HCT116 (cell line): ENCODE results near the gene CYB5D1. TPM values are rescaled to one million over a fixed set of nuclear protein-coding genes. Genes with fewer than 3 reads are reported as not detected.

Experiments used
- ATAC-seq: fragments of 200-7000 bp; cut with Tn5 transposase; 2 replicates; pipeline ENCODE4 v1.9.1; 2020; ENCODE audit warnings: mild to moderate bottlenecking, moderate library complexity
- BruUV-seq: library from RNA; stranded (reverse); fragments of 400-500 nt; replicated peaks from 2 replicates; lab custom pipeline; 2021; lab: Mats Ljungman, UMichigan
- CTCF ChIA-PET: fragments of 300-600 bp; sonication (Branson Sonifier 250); formaldehyde crosslinking; loops from one replicate; lab custom pipeline; 2021; ENCODE audit warnings: antibody characterized with exemption; lab: Charles Lee
- POLR2A ChIA-PET: fragments of 300-600, 350-600 bp; sonication (Branson Sonifier 250); formaldehyde crosslinking; loops from one replicate; lab custom pipeline; 2021; ENCODE audit warnings: antibody characterized with exemption; lab: Charles Lee
- RAD21 ChIA-PET, 2 experiments: fragments of 300-600 bp; sonication (Branson Sonifier 250); formaldehyde crosslinking; loops; one replicate each; lab custom pipeline; 2023; ENCODE audit warnings: low total read pairs in 2 of 2; ENCODE audit not compliant: uncharacterized antibody in 2 of 2, unreplicated experiment in 2 of 2, low non-redundant PET in 1 of 2; lab: Charles Lee
- DNase-seq: peaks from one replicate; pipeline ENCODE4 v3.0.0-alpha.2; 2010; ENCODE audit warnings: low read depth, low spot score
- H2AFZ ChIP-seq: fragments of 200-600 bp; shearing (Covaris generic), sonication (generic); 2 replicates; pipeline ENCODE4 v1.6.1; 2017; ENCODE audit warnings: low read depth, mixed run types, mixed read lengths, antibody characterized with exemption, low read length; ENCODE audit not compliant: poor library complexity, severe bottlenecking
- H3K27ac ChIP-seq: 2 replicates; pipeline ENCODE4 v1.5.1; 2012; ENCODE audit warnings: low read depth, low read length
- H3K27me3 ChIP-seq: fragments of 200-600 bp; sonication (generic); 2 replicates; pipeline ENCODE4 v1.6.1; 2016; ENCODE audit warnings: mixed run types, low read length, mixed read lengths; ENCODE audit not compliant: insufficient read depth
- H3K36me3 ChIP-seq, 2 experiments: fragments of 200-500 bp in 1 of 2; fragments of 200-600 bp in 1 of 2; sonication (Bioruptor generic) in 1 of 2; sonication (generic) in 1 of 2; 2 replicates each; pipeline versions ENCODE4 v1.5.1 to v1.6.1; 2014 to 2016; ENCODE audit warnings: low read length in 2 of 2, inconsistent platforms in 1 of 2, mixed read lengths in 1 of 2, mixed run types in 1 of 2; ENCODE audit not compliant: insufficient read depth in 2 of 2, control insufficient read depth in 1 of 2
- H3K4me1 ChIP-seq, 2 experiments: fragments of 200-600 bp in 1 of 2; sonication (generic) in 1 of 2; 2 replicates each; pipeline versions ENCODE4 v1.5.1 to v1.6.1; 2012 to 2017; ENCODE audit warnings: low read length in 2 of 2, inconsistent platforms in 1 of 2, mild to moderate bottlenecking in 1 of 2, mixed read lengths in 1 of 2, mixed run types in 1 of 2, moderate library complexity in 1 of 2; ENCODE audit not compliant: insufficient read depth in 2 of 2, control insufficient read depth in 1 of 2
- H3K4me2 ChIP-seq: fragments of 200-600 bp; sonication (generic); 2 replicates; pipeline ENCODE4 v1.6.1; 2017; ENCODE audit warnings: mixed run types, low read length, mixed read lengths
- H3K4me3 ChIP-seq, 2 experiments: fragments of 200-600 bp in 1 of 2; sonication (generic) in 1 of 2; replicated peaks in 1 of 2; 2 replicates each; pipeline ENCODE4 v1.5.1; 2011 to 2016; ENCODE audit warnings: low read length in 2 of 2, control low read depth in 1 of 2, low read depth in 1 of 2, mild to moderate bottlenecking in 1 of 2, mixed read lengths in 1 of 2, mixed run types in 1 of 2
- H3K79me2 ChIP-seq: fragments of 200-600 bp; sonication (generic); 2 replicates; pipeline ENCODE4 v1.6.1; 2017; ENCODE audit warnings: mild to moderate bottlenecking, mixed run types, low read length, moderate library complexity, mixed read lengths; ENCODE audit not compliant: insufficient read depth
- H3K9ac ChIP-seq: fragments of 200-600 bp; sonication (generic); 2 replicates; pipeline ENCODE4 v1.6.1; 2016; ENCODE audit warnings: low read length, mixed read lengths
- H3K9me2 ChIP-seq: fragments of 200-600 bp; sonication (generic), shearing (Covaris generic); 2 replicates; pipeline ENCODE4 v1.6.1; 2017; ENCODE audit warnings: mixed run types, mild to moderate bottlenecking, moderate library complexity; ENCODE audit not compliant: insufficient read depth
- H3K9me3 ChIP-seq, 2 experiments: fragments of 200-500 bp in 1 of 2; fragments of 200-600 bp in 1 of 2; sonication (Bioruptor generic) in 1 of 2; sonication (generic) in 1 of 2; 2 replicates each; pipeline ENCODE4 v1.6.1; 2014 to 2017; ENCODE audit warnings: low read length in 2 of 2, mixed read lengths in 2 of 2, inconsistent platforms in 1 of 2, low read depth in 1 of 2, mild to moderate bottlenecking in 1 of 2, mixed run types in 1 of 2, moderate library complexity in 1 of 2; ENCODE audit not compliant: control insufficient read depth in 1 of 2, insufficient read depth in 1 of 2
- H4K20me1 ChIP-seq: fragments of 200-600 bp; sonication (generic), shearing (Covaris generic); 2 replicates; pipeline ENCODE4 v1.6.1; 2017; ENCODE audit warnings: mixed run types, mild to moderate bottlenecking, moderate library complexity; ENCODE audit not compliant: insufficient read depth
- ATF3 ChIP-seq: IDR thresholded peaks from 2 replicates; pipeline ENCODE4 v1.6.1; 2012
- CBX3 ChIP-seq: IDR thresholded peaks from 2 replicates; pipeline ENCODE4 v1.6.1; 2012; ENCODE audit warnings: low read depth
- CEBPB ChIP-seq: IDR thresholded peaks from 2 replicates; pipeline ENCODE4 v1.6.1; 2012; ENCODE audit warnings: low read depth
- EGR1 ChIP-seq: IDR thresholded peaks from 2 replicates; pipeline ENCODE4 v1.6.1; 2012; ENCODE audit warnings: low read depth
- EZH2phosphoT487 ChIP-seq: fragments of 200-600 bp; IDR thresholded peaks from 2 replicates; pipeline ENCODE4 v1.6.1; 2018; ENCODE audit warnings: antibody characterized with exemption, borderline replicate concordance
- FOSL1 ChIP-seq: IDR thresholded peaks from 2 replicates; pipeline ENCODE4 v1.6.1; 2012; ENCODE audit warnings: low read depth
- JUND ChIP-seq: IDR thresholded peaks from 2 replicates; pipeline ENCODE4 v1.6.1; 2012
- MAX ChIP-seq: IDR thresholded peaks from 2 replicates; pipeline ENCODE4 v1.6.1; 2012
- POLR2AphosphoS5 ChIP-seq: IDR thresholded peaks from 2 replicates; pipeline ENCODE4 v1.6.1; 2011; ENCODE audit warnings: mild to moderate bottlenecking, low read depth, low read length, moderate library complexity
- RAD21 ChIP-seq: IDR thresholded peaks from 2 replicates; pipeline ENCODE4 v1.6.1; 2012; ENCODE audit warnings: low read depth, mild to moderate bottlenecking
- REST ChIP-seq: IDR thresholded peaks from 2 replicates; pipeline ENCODE4 v1.6.1; 2012; ENCODE audit warnings: low read depth
- SIN3A ChIP-seq: IDR thresholded peaks from 2 replicates; pipeline ENCODE4 v1.6.1; 2012; ENCODE audit warnings: low read depth
- SP1 ChIP-seq: IDR thresholded peaks from 2 replicates; pipeline ENCODE4 v1.6.1; 2012; ENCODE audit warnings: low read depth
- ZBTB33 ChIP-seq: IDR thresholded peaks from 2 replicates; pipeline ENCODE4 v1.6.1; 2011; ENCODE audit warnings: mild to moderate bottlenecking, low read length, moderate library complexity; ENCODE audit not compliant: insufficient replicate concordance; ENCODE audit errors: extremely low read depth
- ZFX ChIP-seq: fragments of 450-650 bp; IDR thresholded peaks from 2 replicates; pipeline ENCODE4 v1.6.1; 2017
- ZNF274 ChIP-seq: fragments of 200-500 bp; sonication (Bioruptor generic); IDR thresholded peaks from 2 replicates; pipeline ENCODE4 v1.6.1; 2014; ENCODE audit warnings: mild to moderate bottlenecking, low read depth, low read length, inconsistent platforms
- intact Hi-C: fragments of 100-400 bp; cut with micrococcal nuclease; formaldehyde crosslinking; loops from 2 replicates; pipeline ENCODE4 v1.10.0; 2022
- total RNA-seq: library from RNA; stranded (reverse); gene quantifications from one replicate; pipeline ENCODE4 v1.2.1, GENCODE V29; 2021; ENCODE audit not compliant: unreplicated experiment

The CYB5D1 gene
- total RNA-seq, 1 experiment from 2014 or later = 21.5 TPM

- peak; percentile 94 for TF ChIP-seq SP1
- no peak for TF ChIP-seq CEBPB
- TF ChIP-seq MAX = peak; percentile 87
- peak; percentile 81 for TF ChIP-seq ZFX
- no peak for TF ChIP-seq ATF3
- no peak; the same call in 1 of the 2 replicates for TF ChIP-seq POLR2AphosphoS5
- no peak for TF ChIP-seq ZNF274
These were observed at the start of gene CYB5D1 (continued) for GRCh38 chr17:7857713-7858521.

GRCh38 chr17:7809086-7809790 lies 48.6 kb upstream of the CYB5D1 start:
- Histone ChIP-seq H3K4me1 (peaks cover 4 to 17% of the 10 kb centered on the region in 2 experiments), H3K9ac (no peak overlapping the region; the same call in 1 of the 2 replicates), H3K4me2 (peak overlapping the region; percentile 54), H3K27me3 (no peaks in the 10 kb centered on the region), H3K9me3 (no peaks in the 10 kb centered on the region), H2AFZ (no peak overlapping the region), H3K79me2 (no peaks in the 10 kb centered on the region), H3K36me3 (no peaks in the 10 kb centered on the region), H4K20me1 (no peaks in the 10 kb centered on the region), H3K9me2 (no peaks in the 10 kb centered on the region), H3K4me3 (peak overlapping the region in 1 of 2 experiments; percentile 24; a peak in 1 of 4 replicates), H3K27ac (no peak overlapping the region)
- intact Hi-C loops = no loop called here
- ChIA-PET POLR2A (no interaction called here), RAD21 (interaction anchor here in 1 of 2 experiments (0.6 kb wide), 1 partner anchor 14 kb away, joined by 3 read pairs; no protein-coding TSS in a partner anchor), CTCF (no interaction called here)
- ATAC-seq (peak; percentile 38), DNase-seq (no peak)
- BruUV-seq = no TSS peak
- peak; percentile 44 for TF ChIP-seq FOSL1
- no peak for TF ChIP-seq EZH2phosphoT487
- peak; percentile 11; the same call in 1 of the 2 replicates for TF ChIP-seq MAX
- TF ChIP-seq ZFX = no peak
- peak; percentile 36; the same call in 1 of the 2 replicates for TF ChIP-seq SP1
- no peak for TF ChIP-seq SIN3A
- no peak for TF ChIP-seq EGR1
- TF ChIP-seq ZNF274 = no peak
- no peak for TF ChIP-seq POLR2AphosphoS5
- TF ChIP-seq RAD21 = no peak
- no peak for TF ChIP-seq ZBTB33
- no peak for TF ChIP-seq JUND
- TF ChIP-seq CBX3 = no peak
- no peak for TF ChIP-seq REST
- TF ChIP-seq CEBPB = peak; percentile 61
- no peak for TF ChIP-seq ATF3
